SH-SY5Y (cell line): ENCODE data around the gene GNB4.

Experiments used
- GATA2 ChIP-seq: IDR thresholded peaks from 2 replicates; pipeline ENCODE4 v1.6.1; 2011; ENCODE audit warnings: mild to moderate bottlenecking, low read depth, low read length
- GATA3 ChIP-seq: IDR thresholded peaks from 2 replicates; pipeline ENCODE4 v1.6.1; 2011; ENCODE audit warnings: low read depth, mild to moderate bottlenecking, low read length, moderate library complexity

- TF ChIP-seq GATA3: no peak
- TF ChIP-seq GATA2: no peak
Observed at GRCh38 chr3:179449636-179450035, 1.6 kb downstream of the GNB4 start.
